ENCODE measurements around the gene IL10RB.

DNA sequence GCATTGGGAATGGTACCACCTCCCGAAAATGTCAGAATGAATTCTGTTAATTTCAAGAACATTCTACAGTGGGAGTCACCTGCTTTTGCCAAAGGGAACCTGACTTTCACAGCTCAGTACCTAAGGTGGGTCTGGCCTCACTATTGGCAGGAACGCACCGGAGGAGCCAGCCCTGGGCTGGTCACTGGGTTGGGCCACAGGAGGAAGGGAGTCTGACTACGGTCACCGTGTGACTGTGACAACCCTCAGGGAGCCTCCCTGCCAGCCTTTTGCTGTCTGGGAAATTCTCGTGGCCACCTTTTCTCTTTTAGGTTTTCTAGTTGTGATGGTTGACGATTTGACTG, 2.2 kb downstream of the IL10RB start:
- TF ChIP-seq POLR2AphosphoS5 (IDR thresholded peaks at IDR 0.05; ENCODE audit: low read depth, low read length) (no peak; the same call in 1 of the 2 replicates), TAF1 (IDR thresholded peaks at IDR 0.05; ENCODE audit: borderline replicate concordance, low read depth, low read length) (no peak)

Data from GM12892 (cell line).